ENCODE data around the gene AADACL4.

DNA sequence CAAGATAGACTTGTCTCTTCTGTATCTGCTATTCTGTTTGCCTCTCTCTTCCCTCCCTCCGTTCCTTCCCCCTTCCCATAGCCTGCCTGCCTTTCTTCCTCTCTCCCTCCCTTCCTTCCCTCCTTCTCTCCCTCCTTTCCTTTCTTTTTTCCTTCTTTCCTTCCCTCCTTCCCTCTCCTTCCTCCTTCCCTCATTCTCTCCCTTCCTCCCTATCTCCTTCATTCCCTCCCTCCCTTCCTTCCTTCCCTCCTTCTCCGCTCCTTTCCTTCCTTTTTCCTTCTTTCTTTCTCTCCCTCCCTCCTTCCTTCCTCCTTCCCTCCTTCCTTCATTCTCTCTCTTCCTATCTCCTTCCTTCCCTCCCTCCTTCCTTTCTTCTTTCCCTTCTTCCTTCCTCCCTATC lies 944 bp downstream of the AADACL4 start:
- TF ChIP-seq CTCF (IDR thresholded peaks at IDR 0.05; ENCODE audit: low read depth, low read length) (no peak), EZH2phosphoT487 (IDR thresholded peaks at IDR 0.05; ENCODE audit: low read depth) (no peak)

Measured in OCI-LY3 (cell line).